ENCODE measurements around the gene FAAP24.

GRCh38 chr19:32936065-32936464 is 36.0 kb upstream of the FAAP24 start:
- TF ChIP-seq, protein P1, sequence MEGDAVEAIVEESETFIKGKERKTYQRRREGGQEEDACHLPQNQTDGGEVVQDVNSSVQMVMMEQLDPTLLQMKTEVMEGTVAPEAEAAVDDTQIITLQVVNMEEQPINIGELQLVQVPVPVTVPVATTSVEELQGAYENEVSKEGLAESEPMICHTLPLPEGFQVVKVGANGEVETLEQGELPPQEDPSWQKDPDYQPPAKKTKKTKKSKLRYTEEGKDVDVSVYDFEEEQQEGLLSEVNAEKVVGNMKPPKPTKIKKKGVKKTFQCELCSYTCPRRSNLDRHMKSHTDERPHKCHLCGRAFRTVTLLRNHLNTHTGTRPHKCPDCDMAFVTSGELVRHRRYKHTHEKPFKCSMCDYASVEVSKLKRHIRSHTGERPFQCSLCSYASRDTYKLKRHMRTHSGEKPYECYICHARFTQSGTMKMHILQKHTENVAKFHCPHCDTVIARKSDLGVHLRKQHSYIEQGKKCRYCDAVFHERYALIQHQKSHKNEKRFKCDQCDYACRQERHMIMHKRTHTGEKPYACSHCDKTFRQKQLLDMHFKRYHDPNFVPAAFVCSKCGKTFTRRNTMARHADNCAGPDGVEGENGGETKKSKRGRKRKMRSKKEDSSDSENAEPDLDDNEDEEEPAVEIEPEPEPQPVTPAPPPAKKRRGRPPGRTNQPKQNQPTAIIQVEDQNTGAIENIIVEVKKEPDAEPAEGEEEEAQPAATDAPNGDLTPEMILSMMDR (IDR thresholded peaks at IDR 0.05 in 4 of 5, conservative IDR thresholded peaks at IDR 0.05 in 1 of 5) = no peak
- no peak for TF ChIP-seq POLR2A (IDR thresholded peaks at IDR 0.05)

Measured in gastrocnemius medialis (tissue), 4 donors.